CD4-positive, alpha-beta T cell treated with Interleukin-12 subunit alpha and Interleukin-12 subunit beta, for 1 hour (primary cell): Measurements from ENCODE around the gene KLK10.

Experiments
- DNase-seq: peaks from one replicate; pipeline ENCODE4 v3.0.0-alpha.2; 2020

The KLK10 gene

GRCh38 chr19:51025809-51026553 lies 6.5 kb upstream of the KLK10 start:
- DNase-seq, result no peak

DNA sequence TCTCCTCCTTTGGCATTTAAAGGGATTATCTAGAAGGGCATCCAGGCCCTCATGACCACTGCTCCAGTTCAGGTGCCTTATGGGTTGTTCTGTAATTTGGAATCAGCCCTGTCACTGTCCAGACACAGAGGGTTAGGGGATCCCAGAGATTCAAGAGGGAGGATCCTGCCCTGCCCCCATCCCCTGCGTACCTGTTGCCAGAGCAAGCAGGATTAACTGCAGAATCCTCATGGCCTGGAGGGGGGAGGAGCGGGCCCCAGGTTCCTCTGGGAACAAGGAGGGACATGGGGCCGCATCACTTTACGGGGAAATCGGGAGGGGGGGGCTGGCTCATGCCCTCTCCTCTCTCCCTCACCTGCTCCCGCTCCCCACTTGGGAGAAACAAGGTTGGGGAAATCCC lies 5.9 kb upstream of the KLK10 start:
- no peak for DNase-seq

DNA sequence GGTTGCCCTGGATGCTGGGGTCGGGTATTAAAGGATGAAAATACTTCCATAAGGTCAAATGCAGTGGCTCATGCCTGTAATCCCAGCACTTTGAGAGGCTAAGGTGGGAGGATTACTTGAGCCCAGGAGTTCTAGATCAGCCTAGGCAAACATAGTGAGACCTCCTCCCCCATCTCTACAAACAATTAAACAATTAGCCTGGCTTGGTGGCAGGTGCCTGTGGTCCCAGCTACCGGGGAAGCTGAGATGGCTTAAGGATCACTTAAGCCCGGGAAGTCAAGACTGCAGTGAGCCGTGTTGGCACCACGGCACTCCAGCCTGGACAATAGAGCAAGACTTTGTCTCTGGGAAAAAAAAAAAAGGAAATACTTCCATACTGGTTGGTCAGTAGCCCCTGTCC lies 5.4 kb upstream of the KLK10 start:
- DNase-seq, result no peak

DNA sequence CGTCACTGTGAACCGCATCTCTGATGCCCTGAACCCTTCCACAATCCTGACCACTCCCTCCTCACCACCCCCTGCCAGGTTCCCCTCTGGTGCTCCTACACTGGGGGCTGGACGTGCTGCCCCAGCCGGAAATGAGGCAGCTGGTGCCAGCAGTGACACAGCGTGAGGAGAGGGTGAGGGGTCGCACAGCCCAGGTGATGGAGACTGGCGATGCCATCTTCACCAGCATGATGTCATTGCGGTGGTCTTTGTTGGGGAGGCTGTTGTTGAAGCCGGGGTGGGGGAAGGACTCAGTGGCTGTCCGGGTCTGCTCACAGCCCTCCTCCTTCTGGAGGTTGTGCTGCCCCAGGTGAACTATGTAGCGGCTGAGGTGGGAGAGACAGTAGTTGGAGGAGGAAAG lies 4.4 kb upstream of the KLK10 start:
- no peak for DNase-seq

GRCh38 chr19:51022526-51022925 lies 3.0 kb upstream of the KLK10 start:
- no peak for DNase-seq

DNA sequence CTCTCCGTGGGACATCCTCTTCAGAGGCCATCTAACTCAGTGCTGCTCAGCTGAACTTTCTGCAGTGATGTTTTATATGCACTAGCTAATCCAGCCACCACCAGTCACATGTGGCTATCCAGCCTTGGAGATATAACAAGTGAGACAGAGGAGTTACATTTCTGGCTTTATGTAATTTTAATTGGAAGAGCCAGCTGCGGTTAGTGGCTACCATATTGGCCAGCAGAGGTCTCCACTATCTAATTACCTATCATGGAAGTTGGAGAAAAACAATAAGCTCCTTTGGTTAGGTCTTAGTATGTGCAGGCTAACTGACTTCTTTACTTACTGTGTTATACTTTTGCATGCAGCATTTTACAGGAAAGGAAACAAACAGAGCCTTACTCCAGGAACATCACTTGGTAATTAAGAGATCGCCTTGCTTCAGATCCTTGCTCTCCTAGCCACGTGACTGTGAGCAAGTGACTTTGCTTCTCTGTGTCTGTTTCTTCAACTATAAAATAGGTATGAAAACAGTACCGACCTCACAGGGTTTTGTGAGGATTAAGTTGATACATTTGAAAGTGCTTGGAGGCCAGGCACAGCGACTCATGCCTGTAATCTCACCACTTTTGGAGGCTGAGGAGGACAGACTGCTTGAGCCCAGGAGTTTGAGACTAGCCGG lies 1.6 kb upstream of the KLK10 start:
- DNase-seq, result peak; percentile 26

GRCh38 chr19:51018745-51019543 lies 565 bp downstream of the KLK10 start:
- no peak for DNase-seq

- DNase-seq, result peak; percentile 55
These were observed 2.5 kb downstream of the KLK10 start for GRCh38 chr19:51016798-51017683.

- DNase-seq, result no peak
These were observed 3.7 kb downstream of the KLK10 start for GRCh38 chr19:51015691-51016267.

DNA sequence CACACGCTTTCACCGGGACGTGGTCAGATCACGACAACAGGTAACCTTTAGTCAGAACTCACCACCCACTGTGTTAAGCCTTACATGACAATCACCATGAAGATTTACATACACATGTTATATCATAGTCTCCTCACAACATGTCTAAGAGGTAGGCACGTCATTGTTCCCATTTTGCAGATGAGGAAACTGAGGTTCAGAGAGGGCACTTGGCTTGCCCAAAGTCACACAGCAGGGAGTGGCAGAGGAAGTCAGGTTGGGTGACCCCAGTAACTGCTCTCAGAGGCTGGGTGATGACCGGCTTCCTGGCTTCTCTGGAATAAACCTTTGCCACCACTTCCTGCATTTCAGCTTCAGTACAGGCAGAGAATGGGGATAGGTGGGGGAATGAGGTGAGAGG lies 5.3 kb downstream of the KLK10 start:
- DNase-seq, result no peak

DNA sequence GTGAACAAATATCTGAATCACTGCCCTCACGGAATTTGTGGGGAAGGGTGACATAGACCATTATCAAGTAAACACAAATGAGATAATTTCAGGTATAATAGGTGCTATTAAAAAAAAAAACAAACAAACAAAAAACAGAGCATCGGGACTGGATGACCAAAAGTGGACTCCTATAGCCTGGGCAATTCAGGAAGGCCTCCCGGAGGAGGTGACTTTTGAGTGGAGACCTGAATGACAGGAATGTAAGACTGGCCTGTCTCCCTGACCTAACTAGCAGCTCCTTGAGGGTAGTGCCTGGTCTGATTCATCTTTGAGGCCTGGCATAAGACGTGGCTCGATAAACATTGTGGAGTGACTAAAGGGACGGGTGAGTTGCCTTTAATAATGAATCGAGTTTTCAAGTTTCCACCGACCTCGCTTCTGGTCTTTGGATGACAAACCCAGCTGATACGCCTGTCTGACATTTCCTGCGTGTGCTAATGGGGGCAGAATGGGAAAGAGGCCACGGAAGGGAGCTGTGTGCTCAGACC lies 6.8 kb downstream of the KLK10 start:
- no peak for DNase-seq

- DNase-seq, result no peak
These were observed 9.3 kb downstream of the KLK10 start for GRCh38 chr19:51010066-51010795.

- no peak for DNase-seq
These were observed 10.2 kb downstream of the KLK10 start for GRCh38 chr19:51009061-51009891.

DNA sequence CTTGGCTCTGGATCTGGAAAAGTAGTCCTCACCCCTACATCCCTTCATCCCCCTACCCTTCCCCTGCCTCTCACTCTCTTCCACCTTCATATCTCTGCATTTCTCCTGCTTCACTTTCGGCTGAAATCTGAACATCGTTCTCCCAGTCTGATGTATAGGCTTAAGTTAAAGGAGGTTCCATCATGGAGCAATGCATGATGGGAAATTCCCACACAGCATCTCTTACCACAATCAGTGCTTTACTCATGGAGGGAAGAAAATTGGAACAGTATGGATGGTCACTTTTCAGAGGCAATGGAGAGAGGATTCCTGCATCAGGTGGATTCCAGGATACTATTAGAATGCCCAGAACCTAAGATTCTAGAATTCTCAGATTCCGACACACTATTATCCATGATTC lies 12.0 kb downstream of the KLK10 start:
- no peak for DNase-seq

DNA sequence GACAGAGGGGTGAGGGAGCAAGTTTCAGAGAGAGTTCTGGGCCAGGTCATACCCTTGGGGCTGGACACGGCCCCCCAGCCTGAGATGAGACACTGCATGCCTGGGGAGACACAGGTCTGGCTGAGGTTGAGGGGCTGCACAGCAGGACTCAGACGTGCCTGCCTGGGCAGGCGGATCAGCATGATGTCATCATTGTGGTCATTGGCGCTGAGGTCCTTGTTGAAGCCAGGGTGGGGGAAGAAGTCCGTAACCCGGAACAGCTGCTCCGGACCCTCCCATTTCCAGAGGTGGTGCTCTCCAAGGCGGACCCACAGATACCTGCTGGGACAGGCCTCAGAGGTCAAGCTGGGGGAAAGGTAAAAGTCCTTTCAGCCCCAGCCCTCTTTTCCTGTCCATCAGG lies 13.1 kb downstream of the KLK10 start:
- DNase-seq, result no peak

DNA sequence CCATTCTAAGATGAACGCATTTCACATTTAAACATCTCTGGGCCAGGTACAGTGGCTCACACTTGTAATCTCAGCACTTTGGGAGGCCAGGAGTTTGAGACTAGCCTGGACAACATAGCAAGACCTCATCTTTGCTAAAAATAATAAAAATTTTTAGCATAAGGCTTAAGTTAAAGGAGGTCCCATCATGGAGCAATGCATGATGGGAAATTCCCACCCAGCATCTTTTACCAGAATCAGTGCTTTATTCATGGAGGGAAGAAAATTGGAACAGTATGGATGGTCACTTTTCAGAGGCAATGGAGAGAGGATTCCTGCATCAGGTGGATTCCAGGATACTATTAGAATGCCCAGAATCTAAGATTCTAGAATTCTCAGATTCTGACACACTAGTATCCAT lies 14.3 kb downstream of the KLK10 start:
- DNase-seq, result no peak

DNA sequence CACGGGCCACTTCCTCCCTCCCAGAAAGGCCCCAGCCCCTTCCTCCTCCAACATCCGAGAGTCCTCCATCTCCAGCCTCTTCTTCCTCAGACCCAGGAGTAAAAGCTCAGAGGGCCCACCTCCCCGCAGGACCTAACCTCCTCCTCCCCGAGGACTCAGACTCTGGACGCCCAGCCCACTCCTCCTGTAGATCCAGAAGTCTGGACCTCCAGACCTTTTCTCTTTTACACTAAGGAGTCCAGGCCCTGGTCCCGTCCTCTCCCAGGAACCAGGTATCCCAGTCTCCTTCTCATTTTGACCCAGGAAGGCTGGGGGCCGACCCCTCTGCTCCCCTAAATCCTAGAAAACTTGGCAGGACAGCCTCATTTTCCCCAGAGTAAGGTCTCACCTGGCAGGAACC lies 16.2 kb downstream of the KLK10 start:
- no peak for DNase-seq

GRCh38 chr19:51002542-51003311 lies 16.8 kb downstream of the KLK10 start:
- no peak for DNase-seq

DNA sequence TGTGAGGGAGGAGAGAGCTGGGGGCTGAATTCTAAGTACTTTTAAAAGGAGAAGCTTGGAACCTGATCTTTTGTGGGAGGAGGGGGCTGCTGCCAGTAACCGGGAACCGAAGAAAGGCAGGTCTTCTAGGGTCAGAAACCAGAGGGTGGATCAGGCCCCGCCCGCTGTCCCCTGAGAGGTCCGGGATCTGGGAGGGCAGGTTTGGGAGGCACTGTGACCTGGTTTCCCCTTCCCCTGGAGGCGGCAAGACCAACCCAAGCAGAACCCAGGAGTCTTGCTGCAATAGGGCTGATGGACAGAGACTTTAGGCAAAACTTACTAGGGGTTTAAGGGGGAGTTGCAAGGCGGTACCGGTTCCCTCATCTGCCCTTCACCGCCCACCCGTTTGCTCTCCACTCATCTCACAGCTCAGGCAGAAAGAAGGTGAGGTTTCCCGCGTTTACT lies 17.4 kb downstream of the KLK10 start:
- DNase-seq, result no peak

GRCh38 chr19:51001515-51001914 lies 18.0 kb downstream of the KLK10 start, which contains the start of gene KLK8:
TSS of gene KLK8 (minus strand) at chr19:51001604. CDS start at chr19:51001167, 437 bp downstream.
- no peak for DNase-seq
